Panc1 (cell line): Measurements from ENCODE around the gene MRGPRD. TPM values are rescaled to one million over a fixed set of nuclear protein-coding genes. Genes with fewer than 3 reads are reported as not detected.

ENCODE experiments used
- ATAC-seq: fragments of 200-7000 bp; cut with Tn5 transposase; 2 replicates; pipeline ENCODE4 v1.9.1; 2020; ENCODE audit warnings: mild to moderate bottlenecking, moderate library complexity
- BruUV-seq: library from RNA; stranded (reverse); fragments of 400-500 nt; replicated peaks from 2 replicates; lab custom pipeline; 2021; lab: Mats Ljungman, UMichigan
- CTCF ChIA-PET: fragments of 300-600 bp; sonication (Branson Sonifier 250); formaldehyde crosslinking; loops from one replicate; lab custom pipeline; 2022; ENCODE audit warnings: antibody characterized with exemption; lab: Charles Lee
- POLR2A ChIA-PET: fragments of 300-600 bp; sonication (Branson Sonifier 250); formaldehyde crosslinking; loops from one replicate; lab custom pipeline; 2022; ENCODE audit warnings: antibody characterized with exemption; lab: Charles Lee
- DNase-seq: peaks from one replicate; pipeline ENCODE4 v3.0.0-alpha.2; 2010; ENCODE audit warnings: low read depth, low spot score
- H3K27ac ChIP-seq: 2 replicates; pipeline ENCODE4 v1.5.1; 2011; ENCODE audit warnings: mild to moderate bottlenecking, low read length, inconsistent platforms
- H3K27me3 ChIP-seq: fragments of 200-500 bp; sonication (Bioruptor generic); 2 replicates; pipeline ENCODE4 v1.6.0; 2014; ENCODE audit warnings: low read length, inconsistent platforms; ENCODE audit not compliant: control insufficient read depth, insufficient read depth
- H3K36me3 ChIP-seq: fragments of 200-500 bp; sonication (Bioruptor generic); 2 replicates; pipeline ENCODE4 v1.5.1; 2014; ENCODE audit warnings: inconsistent platforms, mild to moderate bottlenecking, low read length, moderate library complexity; ENCODE audit not compliant: control insufficient read depth, insufficient read depth
- H3K4me1 ChIP-seq: 2 replicates; pipeline ENCODE4 v1.5.1; 2011; ENCODE audit warnings: inconsistent platforms, mild to moderate bottlenecking, low read length, moderate library complexity; ENCODE audit not compliant: control insufficient read depth, insufficient read depth
- H3K4me3 ChIP-seq, 2 experiments: 2 replicates each; pipeline ENCODE4 v1.5.1; 2011 to 2012; ENCODE audit warnings: low read depth in 2 of 2, low read length in 2 of 2, mild to moderate bottlenecking in 2 of 2, inconsistent platforms in 1 of 2, moderate library complexity in 1 of 2
- H3K9me3 ChIP-seq: fragments of 200-500 bp; sonication (Bioruptor generic); 2 replicates; pipeline ENCODE4 v1.5.1; 2014; ENCODE audit warnings: low read depth, mild to moderate bottlenecking, inconsistent platforms, low read length, moderate library complexity; ENCODE audit not compliant: control insufficient read depth, insufficient read depth
- POLR2AphosphoS5 ChIP-seq: IDR thresholded peaks from 2 replicates; pipeline ENCODE4 v1.6.1; 2012; ENCODE audit warnings: mild to moderate bottlenecking, low read depth, low read length, moderate library complexity
- SIN3A ChIP-seq: IDR thresholded peaks from 2 replicates; pipeline ENCODE4 v1.6.1; 2012; ENCODE audit warnings: low read depth, mild to moderate bottlenecking, low read length, moderate library complexity, borderline replicate concordance; ENCODE audit not compliant: insufficient read depth
- TCF7L2 ChIP-seq: IDR thresholded peaks from 2 replicates; pipeline ENCODE4 v1.6.1; 2011; ENCODE audit warnings: mild to moderate bottlenecking, low read depth, low read length, inconsistent platforms
- in situ Hi-C: cut with HindIII; loops from 2 replicates; pipeline ENCODE4 v1.10.0; 2016; ENCODE audit warnings: low sequenced_read_pairs, low pct_unique_long_range_greater_than_20kb
- intact Hi-C: fragments of 100-400 bp; cut with micrococcal nuclease; formaldehyde crosslinking; loops from one replicate; pipeline ENCODE4 v1.10.0; 2022; ENCODE audit not compliant: unreplicated experiment
- total RNA-seq: library from RNA; stranded (reverse); gene quantifications from one replicate; pipeline ENCODE4 v1.2.1, GENCODE V29; 2021; ENCODE audit not compliant: unreplicated experiment
- TF ChIP-seq, protein P1 (sequence below), 2 experiments: IDR thresholded peaks; 2 replicates each; pipeline ENCODE4 v1.6.1; 2011 to 2012; ENCODE audit warnings: low read depth in 2 of 2, control low read depth in 1 of 2, low read length in 1 of 2, mild to moderate bottlenecking in 1 of 2, moderate library complexity in 1 of 2; ENCODE audit not compliant: insufficient read depth in 1 of 2
- TF ChIP-seq, protein P2 (sequence below): fragments of 450-650 bp; IDR thresholded peaks from 2 replicates; pipeline ENCODE4 v1.5.1; 2017; ENCODE audit warnings: mild to moderate bottlenecking

MRGPRD gene
- total RNA-seq, 1 experiment from 2014 or later = not detected

DNA sequence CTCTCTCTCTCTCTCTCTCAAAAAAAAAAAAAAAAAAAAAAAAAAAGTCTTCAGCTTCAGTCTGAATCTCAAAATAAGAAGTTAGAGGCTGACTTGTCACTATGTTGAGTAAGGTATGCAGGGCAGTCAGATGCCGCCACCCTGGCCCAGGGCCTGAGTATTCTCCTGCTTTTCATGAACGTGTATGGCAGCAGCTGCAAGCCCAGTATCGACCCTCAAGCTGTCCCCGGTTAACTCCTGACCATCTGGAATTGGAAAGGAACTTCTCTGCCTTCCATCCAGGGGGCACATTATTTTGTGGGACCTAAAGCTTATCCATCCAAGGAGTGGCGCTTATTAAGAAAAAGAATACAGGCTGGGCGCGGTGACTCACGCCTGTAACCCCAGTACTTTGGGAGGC is 11.4 kb downstream of the MRGPRD start:
- H3K9me3 ChIP-seq = no peaks in the 10 kb centered on the region
- no peaks in the 10 kb centered on the region for H3K4me1 ChIP-seq
- DNase-seq (no peak), ATAC-seq (no peak)
- H3K27ac ChIP-seq = no peak overlapping the region
- ChIA-PET POLR2A (interaction anchor here (0.5 to 0.8 kb wide), 5 partner anchors 11 to 887 kb away, joined by 3 to 11 read pairs (median 3); no protein-coding TSS in a partner anchor), CTCF (no interaction called here)
- TF ChIP-seq, protein P1, sequence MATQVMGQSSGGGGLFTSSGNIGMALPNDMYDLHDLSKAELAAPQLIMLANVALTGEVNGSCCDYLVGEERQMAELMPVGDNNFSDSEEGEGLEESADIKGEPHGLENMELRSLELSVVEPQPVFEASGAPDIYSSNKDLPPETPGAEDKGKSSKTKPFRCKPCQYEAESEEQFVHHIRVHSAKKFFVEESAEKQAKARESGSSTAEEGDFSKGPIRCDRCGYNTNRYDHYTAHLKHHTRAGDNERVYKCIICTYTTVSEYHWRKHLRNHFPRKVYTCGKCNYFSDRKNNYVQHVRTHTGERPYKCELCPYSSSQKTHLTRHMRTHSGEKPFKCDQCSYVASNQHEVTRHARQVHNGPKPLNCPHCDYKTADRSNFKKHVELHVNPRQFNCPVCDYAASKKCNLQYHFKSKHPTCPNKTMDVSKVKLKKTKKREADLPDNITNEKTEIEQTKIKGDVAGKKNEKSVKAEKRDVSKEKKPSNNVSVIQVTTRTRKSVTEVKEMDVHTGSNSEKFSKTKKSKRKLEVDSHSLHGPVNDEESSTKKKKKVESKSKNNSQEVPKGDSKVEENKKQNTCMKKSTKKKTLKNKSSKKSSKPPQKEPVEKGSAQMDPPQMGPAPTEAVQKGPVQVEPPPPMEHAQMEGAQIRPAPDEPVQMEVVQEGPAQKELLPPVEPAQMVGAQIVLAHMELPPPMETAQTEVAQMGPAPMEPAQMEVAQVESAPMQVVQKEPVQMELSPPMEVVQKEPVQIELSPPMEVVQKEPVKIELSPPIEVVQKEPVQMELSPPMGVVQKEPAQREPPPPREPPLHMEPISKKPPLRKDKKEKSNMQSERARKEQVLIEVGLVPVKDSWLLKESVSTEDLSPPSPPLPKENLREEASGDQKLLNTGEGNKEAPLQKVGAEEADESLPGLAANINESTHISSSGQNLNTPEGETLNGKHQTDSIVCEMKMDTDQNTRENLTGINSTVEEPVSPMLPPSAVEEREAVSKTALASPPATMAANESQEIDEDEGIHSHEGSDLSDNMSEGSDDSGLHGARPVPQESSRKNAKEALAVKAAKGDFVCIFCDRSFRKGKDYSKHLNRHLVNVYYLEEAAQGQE (IDR thresholded peaks at IDR 0.05; ENCODE audit: insufficient read depth in 1 of 2, low read depth in 2 of 2, low read length in 1 of 2) = no peak
- TF ChIP-seq TCF7L2 = no peak
- TF ChIP-seq, protein P2, sequence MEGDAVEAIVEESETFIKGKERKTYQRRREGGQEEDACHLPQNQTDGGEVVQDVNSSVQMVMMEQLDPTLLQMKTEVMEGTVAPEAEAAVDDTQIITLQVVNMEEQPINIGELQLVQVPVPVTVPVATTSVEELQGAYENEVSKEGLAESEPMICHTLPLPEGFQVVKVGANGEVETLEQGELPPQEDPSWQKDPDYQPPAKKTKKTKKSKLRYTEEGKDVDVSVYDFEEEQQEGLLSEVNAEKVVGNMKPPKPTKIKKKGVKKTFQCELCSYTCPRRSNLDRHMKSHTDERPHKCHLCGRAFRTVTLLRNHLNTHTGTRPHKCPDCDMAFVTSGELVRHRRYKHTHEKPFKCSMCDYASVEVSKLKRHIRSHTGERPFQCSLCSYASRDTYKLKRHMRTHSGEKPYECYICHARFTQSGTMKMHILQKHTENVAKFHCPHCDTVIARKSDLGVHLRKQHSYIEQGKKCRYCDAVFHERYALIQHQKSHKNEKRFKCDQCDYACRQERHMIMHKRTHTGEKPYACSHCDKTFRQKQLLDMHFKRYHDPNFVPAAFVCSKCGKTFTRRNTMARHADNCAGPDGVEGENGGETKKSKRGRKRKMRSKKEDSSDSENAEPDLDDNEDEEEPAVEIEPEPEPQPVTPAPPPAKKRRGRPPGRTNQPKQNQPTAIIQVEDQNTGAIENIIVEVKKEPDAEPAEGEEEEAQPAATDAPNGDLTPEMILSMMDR = no peak
- no peak for TF ChIP-seq SIN3A
- TF ChIP-seq POLR2AphosphoS5 = no peak
- H3K4me3 ChIP-seq = no peak overlapping the region
- H3K27me3 ChIP-seq = peaks cover 6% of the 10 kb centered on the region; the same call in 1 of the 2 replicates
- in situ Hi-C loops (no loop called here), intact Hi-C loops (no loop called here)
- no TSS peak for BruUV-seq
- no peaks in the 10 kb centered on the region for H3K36me3 ChIP-seq

DNA sequence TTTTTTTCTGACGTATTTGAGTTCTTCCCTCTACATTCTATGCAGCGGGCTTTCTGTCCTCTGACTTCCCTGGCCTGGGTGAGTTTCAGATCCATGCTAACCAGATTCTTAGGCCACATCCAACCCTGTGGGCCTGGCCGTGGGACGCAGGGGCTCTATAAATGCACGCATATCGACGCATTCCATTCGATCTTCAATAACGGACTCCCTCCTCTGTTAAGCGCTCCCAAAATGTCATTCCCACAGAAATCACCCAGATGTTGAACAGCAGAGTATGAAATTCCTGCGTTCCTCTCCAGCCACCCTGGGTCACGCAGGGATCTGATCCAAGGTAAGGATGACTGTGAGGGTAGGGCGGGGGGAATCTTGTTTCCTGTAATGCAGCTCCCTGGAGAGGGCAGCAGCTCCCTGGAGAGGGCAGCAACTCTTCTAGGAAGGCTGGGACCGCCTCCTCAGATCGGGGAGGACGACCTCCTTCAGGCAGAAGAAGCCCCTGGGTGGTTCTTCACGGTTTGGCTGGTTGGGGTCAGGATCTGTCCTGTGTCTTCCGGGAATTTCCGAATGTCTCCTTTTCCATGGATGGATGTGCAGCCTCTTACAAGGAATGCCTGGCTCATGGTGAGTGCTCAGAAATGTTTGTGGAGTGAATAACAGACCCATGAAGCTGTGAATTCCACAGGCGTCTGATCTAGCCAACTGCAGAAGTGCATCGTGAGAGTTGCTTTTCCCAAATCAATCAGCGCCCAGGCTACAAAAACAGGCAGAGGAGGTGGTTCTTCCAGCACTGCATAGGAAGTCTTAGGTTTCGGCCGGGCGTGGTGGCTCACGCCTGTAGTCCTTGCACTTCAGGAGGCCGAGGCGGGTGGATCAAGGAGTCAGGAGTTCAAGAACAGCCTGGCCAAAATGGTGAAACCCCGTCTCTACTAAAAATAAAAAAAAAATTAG is 12.2 kb downstream of the MRGPRD start:
- in situ Hi-C loops (no loop called here), intact Hi-C loops (no loop called here)
- TF ChIP-seq, protein P1 (IDR thresholded peaks at IDR 0.05; ENCODE audit: insufficient read depth in 1 of 2, low read depth in 2 of 2, low read length in 1 of 2) = no peak
- TF ChIP-seq, protein P2 = no peak
- TF ChIP-seq SIN3A (no peak), POLR2AphosphoS5 (no peak), TCF7L2 (no peak)
- DNase-seq (no peak), ATAC-seq (peak; percentile 54)
- Histone ChIP-seq H3K4me1 (no peaks in the 10 kb centered on the region), H3K4me3 (no peak overlapping the region), H3K27ac (no peak overlapping the region), H3K36me3 (no peaks in the 10 kb centered on the region), H3K27me3 (peaks cover 6% of the 10 kb centered on the region; the same call in 1 of the 2 replicates), H3K9me3 (0 out of 2 replicates have a peak, but pooled peaks cover 4% of the 10 kb centered on the region)
- ChIA-PET CTCF (interaction anchor here (0.6 kb wide), 1 partner anchor 25 kb away, joined by 3 read pairs; no protein-coding TSS in a partner anchor), POLR2A (interaction anchor here (0.5 to 0.8 kb wide), 2 partner anchors 415 to 888 kb away, joined by 3 read pairs; no protein-coding TSS in a partner anchor)
- BruUV-seq = no TSS peak
